HG03521 (cell line): ENCODE results near the gene ULBP2.
"Not testable (repeated sequence)": the region's sequence is repeated elsewhere in the genome, so short reads cannot be mapped to it uniquely, and the experiment has no call there.

Experiments used
- ATAC-seq: cut with Tn5 transposase; IDR thresholded peaks from one replicate; pipeline ENCODE4 v1.9.1; 2021; ENCODE audit warnings: mild to moderate bottlenecking, moderate library complexity; ENCODE audit not compliant: unreplicated experiment

ULBP2 gene

DNA sequence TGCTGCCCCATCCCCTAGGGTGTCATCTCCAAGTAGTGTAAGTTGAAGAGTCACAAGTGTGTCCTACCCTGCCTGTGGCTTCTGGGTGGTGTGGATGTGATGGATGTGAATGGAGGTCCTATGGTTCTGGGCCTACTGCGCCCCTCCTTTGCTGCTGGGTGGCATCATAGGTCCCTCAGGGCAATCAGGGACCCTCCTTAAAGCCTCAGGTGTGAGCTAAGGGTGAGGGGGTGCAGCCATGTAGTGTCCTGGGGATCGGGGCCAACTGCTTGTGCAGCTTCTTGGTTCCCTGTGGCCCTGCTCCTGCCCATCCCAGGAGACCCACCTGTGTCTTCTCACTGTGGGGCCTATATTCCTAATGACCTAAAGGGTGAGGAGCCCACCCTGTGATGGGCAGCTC is 24.5 kb downstream of the ULBP2 start:
- not testable (repeated sequence) for ATAC-seq

DNA sequence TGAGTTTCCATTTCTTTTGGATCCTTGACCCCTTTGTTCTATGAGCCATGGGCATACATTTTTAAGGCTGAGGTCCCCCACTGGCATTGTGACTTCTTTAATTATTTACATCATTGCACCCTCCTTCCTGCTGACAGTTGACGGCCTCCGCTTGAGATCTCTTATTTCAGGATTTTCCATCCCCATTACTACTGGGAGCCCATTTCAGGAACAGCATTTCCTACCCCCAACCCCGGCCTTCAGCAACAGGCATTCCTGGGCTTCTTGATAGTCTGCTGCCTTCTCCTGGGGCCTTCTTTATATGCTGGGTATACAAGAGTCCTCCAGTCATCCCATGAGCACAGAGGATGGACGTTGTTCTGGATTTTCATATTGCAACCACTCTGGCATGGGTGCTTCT is 25.8 kb downstream of the ULBP2 start:
- ATAC-seq = no peak

DNA sequence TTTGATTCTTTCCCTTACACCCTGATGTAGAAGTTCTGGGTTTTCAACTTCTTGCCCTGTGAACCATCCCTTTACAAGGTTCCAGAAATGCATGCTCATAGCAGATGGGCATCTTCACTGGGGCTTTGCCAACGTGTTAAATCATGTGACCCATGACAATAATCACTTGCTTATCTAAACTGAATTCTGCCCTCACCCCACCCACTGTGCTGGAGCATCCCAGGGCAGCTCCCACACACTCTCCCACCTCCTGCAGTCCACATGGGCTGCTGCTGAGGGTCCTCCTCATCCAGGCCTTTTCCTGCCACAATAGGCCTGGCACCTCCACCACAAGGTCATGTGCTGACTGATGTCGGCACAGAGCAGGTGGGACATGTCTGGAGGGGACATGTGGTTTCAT is 26.2 kb downstream of the ULBP2 start:
- not testable (repeated sequence) for ATAC-seq

- ATAC-seq = not testable (repeated sequence)
Measured at GRCh38 chr6:149968909-149969308, 27.1 kb downstream of the ULBP2 start.

- ATAC-seq = no peak
Measured at GRCh38 chr6:149969635-149970034, 27.8 kb downstream of the ULBP2 start.

- not testable (repeated sequence) for ATAC-seq
Measured at GRCh38 chr6:149974394-149974793, 32.6 kb downstream of the ULBP2 start.

GRCh38 chr6:149974825-149975224 is 33.0 kb downstream of the ULBP2 start:
- ATAC-seq = no peak

DNA sequence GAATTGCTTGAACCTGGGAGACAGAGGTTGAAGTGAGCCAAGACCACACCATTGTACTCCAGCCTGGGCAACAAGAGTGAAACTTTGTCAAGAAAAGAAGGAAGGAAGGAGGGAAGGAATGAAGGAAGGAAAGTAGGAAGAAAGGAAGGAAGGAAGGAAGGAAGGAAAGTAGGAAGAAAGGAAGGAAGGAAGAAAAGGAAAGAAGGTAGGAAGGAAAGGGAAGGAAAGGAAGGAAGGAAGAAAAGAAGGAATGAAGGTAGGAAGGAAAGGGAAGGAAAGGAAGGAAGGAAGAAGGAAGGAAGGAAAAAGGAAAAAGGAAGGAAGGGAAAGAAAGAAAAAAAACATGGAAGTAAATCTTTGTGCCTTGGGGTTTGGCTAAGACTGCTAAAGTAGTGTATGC is 33.6 kb downstream of the ULBP2 start:
- no peak for ATAC-seq

GRCh38 chr6:149977221-149977620 is 35.4 kb downstream of the ULBP2 start:
- ATAC-seq = no peak

- ATAC-seq = no peak
Measured at GRCh38 chr6:149978610-149979009, 36.8 kb downstream of the ULBP2 start.

DNA sequence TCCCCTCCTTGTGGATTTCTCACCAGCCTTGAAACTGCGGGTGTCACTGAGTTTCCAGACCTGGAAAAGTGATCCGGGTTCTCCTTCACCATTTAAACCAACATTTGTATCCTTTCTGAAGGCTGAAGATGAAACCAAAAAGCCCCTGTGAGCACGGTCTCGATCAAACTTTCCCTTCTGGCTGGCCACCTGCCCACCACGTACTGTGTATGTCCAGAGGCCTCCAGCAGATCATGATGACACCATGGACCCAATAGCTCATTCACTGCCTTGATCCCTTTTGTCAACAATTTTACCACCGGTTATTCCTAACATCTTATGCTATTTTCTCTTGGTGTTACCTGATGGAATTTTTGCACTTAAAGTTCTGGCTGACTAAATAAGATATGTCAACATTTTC is 37.5 kb downstream of the ULBP2 start:
- ATAC-seq = no peak

- ATAC-seq = no peak
Measured at GRCh38 chr6:149983145-149983544, 41.3 kb downstream of the ULBP2 start.

DNA sequence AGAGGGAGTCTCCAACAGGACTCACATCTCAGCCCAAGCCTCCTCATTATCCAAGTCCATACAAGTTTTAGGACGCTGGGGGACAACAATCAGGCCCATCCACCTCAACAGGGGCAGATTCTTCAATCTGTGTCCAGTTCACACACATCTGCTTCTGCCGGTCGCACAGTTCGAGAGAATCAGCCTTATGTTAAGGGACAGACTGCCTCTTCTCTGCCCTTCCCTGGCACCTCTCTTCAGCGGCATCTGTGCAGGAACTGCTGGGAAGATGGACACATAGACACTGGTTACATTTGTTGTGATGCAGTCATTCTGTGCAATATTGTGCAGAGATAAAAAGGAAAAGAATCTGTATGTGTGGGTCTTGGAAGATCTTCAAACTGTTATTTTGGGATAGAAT is 43.0 kb downstream of the ULBP2 start:
- no peak for ATAC-seq

GRCh38 chr6:149985481-149985937 is 43.7 kb downstream of the ULBP2 start:
- no peak for ATAC-seq

GRCh38 chr6:149987602-149988107 is 45.8 kb downstream of the ULBP2 start:
- no peak for ATAC-seq

DNA sequence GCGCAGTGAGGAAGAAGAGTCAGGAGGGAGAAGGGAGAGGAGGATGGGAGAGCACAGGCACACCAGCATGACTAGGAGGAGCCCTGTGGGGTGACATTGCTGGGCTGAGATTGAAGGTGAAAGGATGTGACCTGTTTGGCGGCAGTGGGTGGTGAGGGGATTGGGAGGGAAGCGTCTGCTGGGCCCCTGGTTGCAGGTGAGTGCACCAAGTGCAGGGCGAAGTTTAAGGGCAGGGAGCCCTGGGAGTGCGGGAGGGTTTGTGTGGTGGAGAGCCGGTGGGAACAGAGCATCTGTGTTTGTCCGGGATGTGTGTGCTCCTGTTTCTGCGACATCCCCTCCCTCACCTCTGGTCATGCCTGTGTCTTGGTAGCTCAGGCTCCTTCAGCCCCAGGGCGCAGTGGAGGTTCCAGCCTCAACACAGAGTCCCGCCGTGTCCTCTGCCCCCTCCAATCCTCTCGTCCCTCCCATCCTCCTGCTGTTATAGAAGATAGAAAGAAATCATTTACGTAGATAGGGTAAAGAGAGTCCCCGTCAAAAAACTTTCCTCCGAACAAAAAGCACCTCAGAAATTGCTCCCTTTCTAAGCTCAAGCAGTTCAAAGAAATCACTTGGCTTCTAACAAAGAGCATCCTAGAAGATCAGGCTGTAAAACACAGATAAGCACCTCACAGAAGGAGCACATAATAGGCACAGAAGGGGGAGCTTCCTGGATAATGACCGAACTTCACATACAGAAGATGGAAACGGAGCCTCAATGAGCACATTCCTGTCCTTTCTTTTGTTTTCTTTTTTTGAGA is 46.9 kb downstream of the ULBP2 start:
- no peak for ATAC-seq

DNA sequence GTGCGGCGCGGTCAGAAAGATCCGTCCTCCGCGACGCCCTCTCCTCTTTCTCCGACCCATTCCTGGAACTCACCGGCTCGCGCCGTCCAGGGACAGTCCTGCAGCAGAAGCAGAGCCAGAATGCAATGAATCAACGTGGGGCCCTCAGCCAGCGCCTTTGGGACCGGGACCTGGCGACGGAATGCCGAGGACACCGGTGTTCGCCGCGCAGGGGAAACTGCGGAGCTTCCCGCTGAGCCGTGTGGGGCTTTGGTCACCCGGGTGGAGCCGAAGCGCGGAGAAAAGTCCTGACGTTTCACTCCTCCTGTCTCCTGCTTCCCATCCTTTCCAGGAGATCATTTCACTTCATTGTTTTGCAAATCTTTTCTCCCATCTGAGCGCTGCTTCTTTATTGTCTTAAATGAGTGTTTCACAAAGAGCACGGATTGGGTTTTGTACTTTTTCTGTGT is 48.4 kb downstream of the ULBP2 start:
- ATAC-seq = no peak

- no peak for ATAC-seq
Measured at GRCh38 chr6:149990661-149991471, 49.1 kb downstream of the ULBP2 start.

GRCh38 chr6:149991472-149991795 is 49.6 kb downstream of the ULBP2 start:
- not testable (repeated sequence) for ATAC-seq

DNA sequence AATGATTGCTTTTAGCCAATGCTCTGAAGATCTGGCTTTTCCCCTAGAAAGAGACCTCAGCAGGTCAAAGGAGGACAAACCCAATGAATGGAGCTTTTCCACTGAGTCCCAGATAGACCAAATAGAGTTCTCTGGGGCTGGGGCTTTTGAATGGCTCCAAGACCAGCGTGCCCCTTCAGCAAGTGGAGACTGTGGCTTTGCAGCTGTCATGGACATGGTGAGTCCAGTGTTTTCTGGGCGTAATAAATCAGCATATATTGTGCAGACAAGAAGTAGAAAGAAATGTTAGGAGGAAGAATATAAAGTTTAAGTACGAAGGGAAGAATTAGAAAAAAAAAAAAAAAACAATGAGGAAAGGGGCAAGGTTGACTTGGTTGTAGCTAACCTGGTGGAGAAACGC is 50.0 kb downstream of the ULBP2 start:
- no peak for ATAC-seq

DNA sequence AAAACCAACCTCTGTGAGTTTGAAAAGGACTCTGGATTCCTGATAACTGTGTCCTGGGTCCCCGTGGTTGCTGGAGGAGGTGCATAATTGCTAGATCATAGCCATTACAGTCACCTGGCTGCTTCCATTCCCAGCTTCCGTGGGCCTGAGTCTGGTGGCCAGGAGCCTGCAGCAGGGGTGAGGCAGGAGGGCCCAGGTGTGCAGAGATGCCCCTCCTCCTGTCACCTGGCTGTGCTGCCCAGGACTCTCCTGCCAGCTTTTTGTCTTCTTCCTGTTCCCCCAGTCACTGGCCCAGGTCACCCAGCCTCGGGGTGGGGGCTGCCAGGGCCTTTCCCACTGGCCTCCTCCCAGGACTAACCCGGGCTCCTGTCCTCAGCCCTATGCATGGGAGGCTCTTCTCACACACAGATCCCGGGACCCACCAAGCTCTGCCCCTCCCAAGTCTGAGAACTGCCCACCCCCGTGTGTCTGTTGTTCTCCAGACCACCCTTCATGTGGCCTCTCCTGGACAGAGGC is 53.5 kb downstream of the ULBP2 start:
- no peak for ATAC-seq

- no peak for ATAC-seq
Measured at GRCh38 chr6:149995971-149996370, 54.2 kb downstream of the ULBP2 start.
